Left ventricle myocardium inferior (tissue), 1 donor: ENCODE measurements around the gene SV2A. TPM values are rescaled to one million over a fixed set of nuclear protein-coding genes. Genes with fewer than 3 reads are reported as not detected.
A peak's percentile ranks its signal among the peaks of the same experiment; 100 is the strongest.

Source experiments
- DNase-seq: peaks from one replicate; pipeline ENCODE4 v3.0.0-alpha.2; 2020
- H3K27ac ChIP-seq: fragments of 200-600 bp; replicated peaks from 2 replicates; pipeline ENCODE4 v1.8.0; 2021
- H3K27me3 ChIP-seq: fragments of 200-600 bp; 2 replicates; pipeline ENCODE4 v1.8.0; 2021; ENCODE audit warnings: low read depth
- H3K36me3 ChIP-seq: fragments of 200-600 bp; 2 replicates; pipeline ENCODE4 v1.8.0; 2021
- H3K4me1 ChIP-seq: fragments of 200-600 bp; 2 replicates; pipeline ENCODE4 v1.8.0; 2021
- H3K4me3 ChIP-seq: fragments of 200-600 bp; 2 replicates; pipeline ENCODE4 v1.8.0; 2021; ENCODE audit warnings: mild to moderate bottlenecking, moderate library complexity
- H3K9me3 ChIP-seq: fragments of 200-600 bp; replicated peaks from 2 replicates; pipeline ENCODE4 v1.8.0; 2021
- intact Hi-C: fragments of 100-400 bp; cut with micrococcal nuclease; formaldehyde crosslinking; loops from one replicate; pipeline ENCODE4 v1.11.0; 2022
- long read RNA-seq: library from polyadenylated mRNA; unstranded; transcript quantifications from one replicate; pipeline ENCODE4 v2.0.0, GENCODE V29; 2021
- total RNA-seq: library from RNA; stranded (reverse); fragmentation: NEBNext Ultra II Directional; extraction: Animal tissue kit (Norgen Biotek cat#: 25700); gene quantifications from one replicate; pipeline ENCODE4 v1.2.1, GENCODE V29; 2021
- TF ChIP-seq, protein P1 (sequence below): fragments of 200-600 bp; IDR thresholded peaks from 2 replicates; pipeline ENCODE4 v1.8.0; 2021; ENCODE audit warnings: antibody characterized with exemption, mild to moderate bottlenecking, borderline replicate concordance
- donor health status: DM: no; HTN: yes; CAD: no; lungs with severe emphysema.

Gene SV2A, protein sequence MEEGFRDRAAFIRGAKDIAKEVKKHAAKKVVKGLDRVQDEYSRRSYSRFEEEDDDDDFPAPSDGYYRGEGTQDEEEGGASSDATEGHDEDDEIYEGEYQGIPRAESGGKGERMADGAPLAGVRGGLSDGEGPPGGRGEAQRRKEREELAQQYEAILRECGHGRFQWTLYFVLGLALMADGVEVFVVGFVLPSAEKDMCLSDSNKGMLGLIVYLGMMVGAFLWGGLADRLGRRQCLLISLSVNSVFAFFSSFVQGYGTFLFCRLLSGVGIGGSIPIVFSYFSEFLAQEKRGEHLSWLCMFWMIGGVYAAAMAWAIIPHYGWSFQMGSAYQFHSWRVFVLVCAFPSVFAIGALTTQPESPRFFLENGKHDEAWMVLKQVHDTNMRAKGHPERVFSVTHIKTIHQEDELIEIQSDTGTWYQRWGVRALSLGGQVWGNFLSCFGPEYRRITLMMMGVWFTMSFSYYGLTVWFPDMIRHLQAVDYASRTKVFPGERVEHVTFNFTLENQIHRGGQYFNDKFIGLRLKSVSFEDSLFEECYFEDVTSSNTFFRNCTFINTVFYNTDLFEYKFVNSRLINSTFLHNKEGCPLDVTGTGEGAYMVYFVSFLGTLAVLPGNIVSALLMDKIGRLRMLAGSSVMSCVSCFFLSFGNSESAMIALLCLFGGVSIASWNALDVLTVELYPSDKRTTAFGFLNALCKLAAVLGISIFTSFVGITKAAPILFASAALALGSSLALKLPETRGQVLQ
- total RNA-seq: 0.44 TPM
- long read RNA-seq, full-length matches to known transcripts: 1 of 2 reads
- long read RNA-seq, partial matches to known transcripts: 1 of 2 reads
- long read RNA-seq, other reads (novel, unspliced or antisense): 0 of 2 reads

DNA sequence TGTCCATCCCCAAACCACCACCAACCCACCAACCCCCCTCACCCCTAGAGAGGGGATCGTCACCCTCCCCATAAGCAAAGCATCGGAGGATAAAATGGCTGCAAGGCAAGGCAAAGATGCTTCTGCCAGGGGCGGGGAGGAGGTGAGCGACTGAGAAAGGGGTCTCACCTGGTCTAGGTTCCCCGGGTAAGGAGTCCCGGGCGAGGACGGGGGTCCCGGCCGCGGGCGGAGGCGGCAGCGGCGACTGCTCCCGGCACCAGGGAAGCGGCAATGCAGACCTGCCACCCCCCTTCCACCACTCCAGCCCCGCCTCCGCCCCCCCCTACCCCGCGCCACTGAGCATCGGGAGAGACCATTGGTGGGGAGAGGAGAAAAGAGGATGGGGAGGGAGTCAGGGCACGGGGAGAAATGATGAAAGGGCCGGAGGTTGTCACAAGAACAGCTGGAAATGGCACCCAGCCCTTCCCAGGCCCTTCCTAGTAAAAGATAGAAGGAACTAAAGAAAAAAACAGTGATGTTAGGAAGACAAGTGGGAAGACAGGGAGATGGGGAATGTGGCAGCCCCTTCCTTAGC, at the start of gene SV2A:
Gene SV2A (minus strand): TSS at position 274 of the 574 bp plus-strand sequence. CDS start 4,004 bp downstream, outside the sequence.
- no peak within 1 kb of the TSS for H3K27ac ChIP-seq
- peak within 1 kb of the TSS; percentile 59 for H3K4me3 ChIP-seq
- no peaks in the 10 kb centered on the region for H3K9me3 ChIP-seq
- DNase-seq: no peak
- peaks cover 23% of the 10 kb centered on the region for H3K27me3 ChIP-seq
- H3K4me1 ChIP-seq: peaks cover 10% of the 10 kb centered on the region
- TF ChIP-seq, protein P1, sequence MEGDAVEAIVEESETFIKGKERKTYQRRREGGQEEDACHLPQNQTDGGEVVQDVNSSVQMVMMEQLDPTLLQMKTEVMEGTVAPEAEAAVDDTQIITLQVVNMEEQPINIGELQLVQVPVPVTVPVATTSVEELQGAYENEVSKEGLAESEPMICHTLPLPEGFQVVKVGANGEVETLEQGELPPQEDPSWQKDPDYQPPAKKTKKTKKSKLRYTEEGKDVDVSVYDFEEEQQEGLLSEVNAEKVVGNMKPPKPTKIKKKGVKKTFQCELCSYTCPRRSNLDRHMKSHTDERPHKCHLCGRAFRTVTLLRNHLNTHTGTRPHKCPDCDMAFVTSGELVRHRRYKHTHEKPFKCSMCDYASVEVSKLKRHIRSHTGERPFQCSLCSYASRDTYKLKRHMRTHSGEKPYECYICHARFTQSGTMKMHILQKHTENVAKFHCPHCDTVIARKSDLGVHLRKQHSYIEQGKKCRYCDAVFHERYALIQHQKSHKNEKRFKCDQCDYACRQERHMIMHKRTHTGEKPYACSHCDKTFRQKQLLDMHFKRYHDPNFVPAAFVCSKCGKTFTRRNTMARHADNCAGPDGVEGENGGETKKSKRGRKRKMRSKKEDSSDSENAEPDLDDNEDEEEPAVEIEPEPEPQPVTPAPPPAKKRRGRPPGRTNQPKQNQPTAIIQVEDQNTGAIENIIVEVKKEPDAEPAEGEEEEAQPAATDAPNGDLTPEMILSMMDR: no peak
- peaks cover 13% of the 10 kb centered on the region for H3K36me3 ChIP-seq
- intact Hi-C loops: no loop called here

DNA sequence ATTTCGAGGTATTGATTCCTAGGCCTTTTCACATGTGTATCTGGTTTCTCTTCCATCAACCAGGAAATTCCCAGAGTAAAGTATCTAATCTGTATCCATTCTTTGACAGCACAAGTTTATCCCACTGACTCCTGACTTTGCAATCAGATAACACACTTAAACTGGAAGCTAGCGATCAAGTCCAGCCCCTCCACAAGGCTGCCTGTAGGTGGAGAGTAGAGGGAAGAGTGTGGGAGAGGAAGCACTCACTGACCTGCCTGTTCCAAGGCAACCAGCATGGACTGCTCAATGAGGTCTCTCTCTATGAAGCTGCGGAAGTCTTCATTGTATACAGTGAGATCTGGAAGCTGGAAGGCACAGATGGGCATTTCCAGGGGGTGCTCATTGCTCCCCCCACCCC, 49.4 kb upstream of the SV2A start:
- Histone ChIP-seq H3K27ac (no peak overlapping the region), H3K9me3 (no peaks in the 10 kb centered on the region), H3K4me3 (no peak overlapping the region), H3K4me1 (peaks cover 22% of the 10 kb centered on the region), H3K36me3 (peaks cover 91% of the 10 kb centered on the region), H3K27me3 (no peaks in the 10 kb centered on the region)
- TF ChIP-seq, protein P1: no peak
- intact Hi-C loops: loop anchor here (10.0 kb wide), 1 partner anchor 198 kb away; no protein-coding TSS in a partner anchor
- DNase-seq: no peak

DNA sequence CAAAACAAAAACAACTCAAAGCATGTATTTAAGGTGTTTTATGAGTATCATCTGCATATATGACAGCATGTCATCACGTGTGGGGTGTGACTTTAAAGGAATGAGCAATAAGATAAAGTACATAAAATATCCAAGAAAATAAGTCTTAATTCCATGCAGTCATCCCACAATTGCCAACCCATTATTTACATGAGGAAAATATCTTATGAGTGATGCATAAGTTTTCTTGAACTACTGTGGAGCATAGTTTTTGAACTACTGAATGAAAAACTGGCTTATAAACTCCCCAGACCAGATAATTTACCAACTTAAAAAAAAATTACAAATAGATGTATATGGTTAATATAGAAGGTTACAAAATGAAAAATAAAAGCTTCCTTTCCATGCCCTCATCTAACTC, 48.8 kb upstream of the SV2A start:
- Histone ChIP-seq H3K27ac (no peak overlapping the region), H3K4me3 (no peak overlapping the region), H3K36me3 (peaks cover 89% of the 10 kb centered on the region), H3K4me1 (peaks cover 27% of the 10 kb centered on the region), H3K9me3 (no peaks in the 10 kb centered on the region), H3K27me3 (no peaks in the 10 kb centered on the region)
- TF ChIP-seq, protein P1: no peak
- intact Hi-C loops: loop anchor here (10.0 kb wide), 1 partner anchor 198 kb away; no protein-coding TSS in a partner anchor
- no peak for DNase-seq

DNA sequence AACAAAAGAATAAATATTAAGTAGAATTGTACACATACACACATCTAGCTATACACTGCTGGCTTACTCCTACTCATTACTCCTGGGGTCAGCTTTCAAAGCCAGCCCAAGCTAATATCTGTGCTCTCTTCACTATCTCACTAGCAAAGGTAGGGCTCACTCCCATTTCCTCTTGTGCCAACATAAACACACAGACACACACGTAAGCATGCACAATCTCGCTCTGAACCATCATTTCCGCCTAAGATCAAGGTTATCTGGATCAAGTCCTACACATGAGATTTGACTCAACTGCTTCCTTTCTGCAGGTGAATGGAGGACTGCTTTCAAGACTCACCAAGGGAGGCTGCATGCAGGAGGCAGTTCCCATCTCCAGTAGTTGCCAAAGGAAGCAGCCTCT, 47.8 kb upstream of the SV2A start:
- intact Hi-C loops: loop anchor here (10.0 kb wide), 1 partner anchor 199 kb away; no protein-coding TSS in a partner anchor
- Histone ChIP-seq H3K27ac (no peak overlapping the region), H3K4me1 (peaks cover 27% of the 10 kb centered on the region), H3K27me3 (no peaks in the 10 kb centered on the region), H3K36me3 (peaks cover 84% of the 10 kb centered on the region), H3K9me3 (no peaks in the 10 kb centered on the region), H3K4me3 (no peak overlapping the region)
- TF ChIP-seq, protein P1: no peak
- no peak for DNase-seq

DNA sequence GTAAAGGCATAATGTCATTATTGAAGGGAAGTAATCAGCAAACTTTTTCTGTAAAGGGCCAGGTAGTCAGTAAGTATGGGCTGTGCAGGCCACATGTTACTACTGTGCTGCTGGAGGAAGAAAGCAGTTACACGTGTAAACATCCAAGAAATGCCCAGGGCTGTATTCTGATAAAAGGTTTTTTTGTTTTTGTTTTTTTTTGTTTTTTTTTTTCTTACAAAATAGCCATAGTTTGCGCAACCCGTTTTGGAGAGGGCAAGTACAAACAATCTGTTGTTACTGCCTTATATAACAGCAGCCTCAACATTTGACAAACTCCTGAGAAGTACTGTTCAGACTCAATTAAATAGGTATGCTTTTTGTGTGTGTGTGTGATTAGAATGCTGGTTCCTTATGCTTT, 45.7 kb upstream of the SV2A start:
- Histone ChIP-seq H3K27ac (peak overlapping the region; percentile 69), H3K27me3 (no peaks in the 10 kb centered on the region), H3K4me1 (peaks cover 27% of the 10 kb centered on the region), H3K36me3 (peaks cover 82% of the 10 kb centered on the region), H3K9me3 (no peaks in the 10 kb centered on the region), H3K4me3 (no peak overlapping the region)
- intact Hi-C loops: loop anchor here (2.0 to 10.0 kb wide), 2 partner anchors 87 to 201 kb away; no protein-coding TSS in a partner anchor
- DNase-seq: no peak
- TF ChIP-seq, protein P1: no peak
